ENCODE data around the gene UVRAG. TPM values are rescaled to one million over a fixed set of nuclear protein-coding genes. Genes with fewer than 3 reads are reported as not detected.

The UVRAG gene
- total RNA-seq, 1 experiment from 2014 or later, result 29.5 TPM

DNA sequence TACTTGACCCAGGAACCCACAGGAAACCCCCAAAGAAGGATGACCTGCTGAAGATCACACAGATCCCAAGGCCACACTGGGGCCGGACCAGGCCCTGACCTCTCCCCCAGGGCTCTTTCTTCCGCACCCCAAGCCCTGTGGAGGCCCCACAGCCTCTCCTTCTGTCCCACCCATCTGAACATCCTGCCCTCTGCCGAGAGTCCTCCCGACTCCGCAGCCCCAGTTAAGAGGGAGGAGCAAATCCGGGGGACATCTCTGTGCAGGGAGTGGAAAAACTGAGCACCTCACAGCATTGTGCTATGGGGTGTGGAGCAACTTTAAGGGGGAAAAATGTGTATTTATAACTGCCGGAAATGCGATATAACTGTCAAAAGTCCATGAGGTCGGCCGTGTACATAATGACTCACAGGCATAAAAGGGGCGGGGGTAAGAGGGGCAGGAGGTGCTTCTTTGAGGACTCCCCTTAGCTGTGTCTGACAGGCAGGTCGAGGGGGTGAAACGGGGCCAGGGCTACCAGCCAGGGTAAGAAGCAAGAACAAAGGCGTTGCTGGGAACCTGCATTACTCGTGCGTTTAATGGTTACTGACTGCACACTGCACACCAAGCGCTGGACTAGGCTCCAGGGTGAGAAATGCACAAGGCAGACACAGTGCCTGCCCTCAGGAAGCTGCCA lies 334.1 kb downstream of the UVRAG start:
- no peak for ATAC-seq
- intact Hi-C loops (cut with micrococcal nuclease; ENCODE audit: unreplicated experiment) (no loop called here), in situ Hi-C loops (cut with HindIII; ENCODE audit: low pct_unique_long_range_greater_than_20kb, low sequenced_read_pairs) (no loop called here)
- no peak overlapping the region for H3K4me3 ChIP-seq (ENCODE audit: low read depth in 2 of 2, low read length in 2 of 2)
- ChIA-PET CTCF (no interaction called here), POLR2A (no interaction called here)
- no peaks in the 10 kb centered on the region for H3K36me3 ChIP-seq (ENCODE audit: control insufficient read depth, insufficient read depth, low read length)
- no peak overlapping the region for H3K27ac ChIP-seq (ENCODE audit: low read length)
- H3K27me3 ChIP-seq (ENCODE audit: control insufficient read depth, insufficient read depth, low read length), result no peaks in the 10 kb centered on the region
- peaks cover 7% of the 10 kb centered on the region for H3K4me1 ChIP-seq (ENCODE audit: control insufficient read depth, insufficient read depth, low read length)
- no peaks in the 10 kb centered on the region for H3K9me3 ChIP-seq (ENCODE audit: control insufficient read depth, insufficient read depth, low read depth, low read length)
- BruUV-seq (replicated peaks), result no TSS peak
- no peak for DNase-seq (ENCODE audit: low read depth, low spot score)
- TF ChIP-seq, protein P1, sequence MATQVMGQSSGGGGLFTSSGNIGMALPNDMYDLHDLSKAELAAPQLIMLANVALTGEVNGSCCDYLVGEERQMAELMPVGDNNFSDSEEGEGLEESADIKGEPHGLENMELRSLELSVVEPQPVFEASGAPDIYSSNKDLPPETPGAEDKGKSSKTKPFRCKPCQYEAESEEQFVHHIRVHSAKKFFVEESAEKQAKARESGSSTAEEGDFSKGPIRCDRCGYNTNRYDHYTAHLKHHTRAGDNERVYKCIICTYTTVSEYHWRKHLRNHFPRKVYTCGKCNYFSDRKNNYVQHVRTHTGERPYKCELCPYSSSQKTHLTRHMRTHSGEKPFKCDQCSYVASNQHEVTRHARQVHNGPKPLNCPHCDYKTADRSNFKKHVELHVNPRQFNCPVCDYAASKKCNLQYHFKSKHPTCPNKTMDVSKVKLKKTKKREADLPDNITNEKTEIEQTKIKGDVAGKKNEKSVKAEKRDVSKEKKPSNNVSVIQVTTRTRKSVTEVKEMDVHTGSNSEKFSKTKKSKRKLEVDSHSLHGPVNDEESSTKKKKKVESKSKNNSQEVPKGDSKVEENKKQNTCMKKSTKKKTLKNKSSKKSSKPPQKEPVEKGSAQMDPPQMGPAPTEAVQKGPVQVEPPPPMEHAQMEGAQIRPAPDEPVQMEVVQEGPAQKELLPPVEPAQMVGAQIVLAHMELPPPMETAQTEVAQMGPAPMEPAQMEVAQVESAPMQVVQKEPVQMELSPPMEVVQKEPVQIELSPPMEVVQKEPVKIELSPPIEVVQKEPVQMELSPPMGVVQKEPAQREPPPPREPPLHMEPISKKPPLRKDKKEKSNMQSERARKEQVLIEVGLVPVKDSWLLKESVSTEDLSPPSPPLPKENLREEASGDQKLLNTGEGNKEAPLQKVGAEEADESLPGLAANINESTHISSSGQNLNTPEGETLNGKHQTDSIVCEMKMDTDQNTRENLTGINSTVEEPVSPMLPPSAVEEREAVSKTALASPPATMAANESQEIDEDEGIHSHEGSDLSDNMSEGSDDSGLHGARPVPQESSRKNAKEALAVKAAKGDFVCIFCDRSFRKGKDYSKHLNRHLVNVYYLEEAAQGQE (IDR thresholded peaks at IDR 0.05; ENCODE audit: insufficient read depth in 1 of 2, low read depth in 2 of 2, low read length in 1 of 2), result no peak
- TF ChIP-seq TCF7L2 (IDR thresholded peaks at IDR 0.05; ENCODE audit: low read depth, low read length) (no peak), SIN3A (IDR thresholded peaks at IDR 0.05; ENCODE audit: borderline replicate concordance, insufficient read depth, low read depth, low read length) (no peak), POLR2AphosphoS5 (IDR thresholded peaks at IDR 0.05; ENCODE audit: low read depth, low read length) (no peak)
- TF ChIP-seq, protein P2, sequence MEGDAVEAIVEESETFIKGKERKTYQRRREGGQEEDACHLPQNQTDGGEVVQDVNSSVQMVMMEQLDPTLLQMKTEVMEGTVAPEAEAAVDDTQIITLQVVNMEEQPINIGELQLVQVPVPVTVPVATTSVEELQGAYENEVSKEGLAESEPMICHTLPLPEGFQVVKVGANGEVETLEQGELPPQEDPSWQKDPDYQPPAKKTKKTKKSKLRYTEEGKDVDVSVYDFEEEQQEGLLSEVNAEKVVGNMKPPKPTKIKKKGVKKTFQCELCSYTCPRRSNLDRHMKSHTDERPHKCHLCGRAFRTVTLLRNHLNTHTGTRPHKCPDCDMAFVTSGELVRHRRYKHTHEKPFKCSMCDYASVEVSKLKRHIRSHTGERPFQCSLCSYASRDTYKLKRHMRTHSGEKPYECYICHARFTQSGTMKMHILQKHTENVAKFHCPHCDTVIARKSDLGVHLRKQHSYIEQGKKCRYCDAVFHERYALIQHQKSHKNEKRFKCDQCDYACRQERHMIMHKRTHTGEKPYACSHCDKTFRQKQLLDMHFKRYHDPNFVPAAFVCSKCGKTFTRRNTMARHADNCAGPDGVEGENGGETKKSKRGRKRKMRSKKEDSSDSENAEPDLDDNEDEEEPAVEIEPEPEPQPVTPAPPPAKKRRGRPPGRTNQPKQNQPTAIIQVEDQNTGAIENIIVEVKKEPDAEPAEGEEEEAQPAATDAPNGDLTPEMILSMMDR (IDR thresholded peaks at IDR 0.05), result no peak

DNA sequence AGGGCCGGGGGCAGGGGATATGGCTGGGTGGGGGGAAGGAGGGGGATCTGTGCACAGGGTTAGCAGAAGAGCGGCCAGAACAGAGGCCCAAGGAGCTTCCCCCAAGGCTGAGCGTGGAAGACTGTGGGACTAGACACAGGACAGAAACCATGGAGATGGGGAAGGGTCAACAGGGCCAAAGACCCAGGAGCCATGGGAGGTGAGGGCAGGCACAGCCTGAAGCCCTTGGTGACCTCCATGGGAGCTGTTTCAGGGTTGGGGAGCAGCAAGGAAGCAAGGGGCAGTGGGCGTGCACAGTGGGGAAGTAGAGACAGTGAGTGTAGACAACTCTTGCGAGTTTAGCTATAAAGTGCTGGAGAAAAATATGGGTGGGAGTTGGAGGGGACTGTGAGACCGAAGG lies 334.7 kb downstream of the UVRAG start:
- no TSS peak for BruUV-seq (replicated peaks)
- H3K9me3 ChIP-seq (ENCODE audit: control insufficient read depth, insufficient read depth, low read depth, low read length), result no peaks in the 10 kb centered on the region
- ATAC-seq (no peak), DNase-seq (ENCODE audit: low read depth, low spot score) (no peak)
- H3K36me3 ChIP-seq (ENCODE audit: control insufficient read depth, insufficient read depth, low read length), result no peaks in the 10 kb centered on the region
- intact Hi-C loops (cut with micrococcal nuclease; ENCODE audit: unreplicated experiment), result loop anchor here (10.0 kb wide), 1 partner anchor 345 kb away; no protein-coding TSS in a partner anchor
- ChIA-PET CTCF (no interaction called here), POLR2A (interaction anchor here (0.5 kb wide), 1 partner anchor 259 kb away, joined by 4 read pairs; no protein-coding TSS in a partner anchor)
- H3K4me1 ChIP-seq (ENCODE audit: control insufficient read depth, insufficient read depth, low read length), result peaks cover 7% of the 10 kb centered on the region
- no peaks in the 10 kb centered on the region for H3K27me3 ChIP-seq (ENCODE audit: control insufficient read depth, insufficient read depth, low read length)
- in situ Hi-C loops (cut with HindIII; ENCODE audit: low pct_unique_long_range_greater_than_20kb, low sequenced_read_pairs), result no loop called here
- no peak overlapping the region for H3K27ac ChIP-seq (ENCODE audit: low read length)
- no peak overlapping the region for H3K4me3 ChIP-seq (ENCODE audit: low read depth in 2 of 2, low read length in 2 of 2)
- no peak for TF ChIP-seq TCF7L2 (IDR thresholded peaks at IDR 0.05; ENCODE audit: low read depth, low read length)
- TF ChIP-seq, protein P1 (IDR thresholded peaks at IDR 0.05; ENCODE audit: insufficient read depth in 1 of 2, low read depth in 2 of 2, low read length in 1 of 2), result no peak
- TF ChIP-seq, protein P2 (IDR thresholded peaks at IDR 0.05), result no peak
- no peak for TF ChIP-seq SIN3A (IDR thresholded peaks at IDR 0.05; ENCODE audit: borderline replicate concordance, insufficient read depth, low read depth, low read length)
- TF ChIP-seq POLR2AphosphoS5 (IDR thresholded peaks at IDR 0.05; ENCODE audit: low read depth, low read length), result no peak

Measured in Panc1 (cell line).